Subcutaneous preadipocyte (primary cell): ENCODE measurements around the gene KRT81. TPM values are rescaled to one million over a fixed set of nuclear protein-coding genes. Genes with fewer than 3 reads are reported as not detected.

Experiments
- total RNA-seq: library from RNA; depleted of rRNA; stranded (reverse); fragments of >200 nt; gene quantifications from 2 replicates; pipeline ENCODE4 v1.2.3, GENCODE V29; 2012

The KRT81 gene
- not detected in 2 replicates for total RNA-seq

GRCh38 chr12:52291267-52291935 lies at the start of gene KRT81:
KRT81 (minus strand) TSS chr12:52291534; CDS start chr12:52291465, 69 bp downstream.

DNA sequence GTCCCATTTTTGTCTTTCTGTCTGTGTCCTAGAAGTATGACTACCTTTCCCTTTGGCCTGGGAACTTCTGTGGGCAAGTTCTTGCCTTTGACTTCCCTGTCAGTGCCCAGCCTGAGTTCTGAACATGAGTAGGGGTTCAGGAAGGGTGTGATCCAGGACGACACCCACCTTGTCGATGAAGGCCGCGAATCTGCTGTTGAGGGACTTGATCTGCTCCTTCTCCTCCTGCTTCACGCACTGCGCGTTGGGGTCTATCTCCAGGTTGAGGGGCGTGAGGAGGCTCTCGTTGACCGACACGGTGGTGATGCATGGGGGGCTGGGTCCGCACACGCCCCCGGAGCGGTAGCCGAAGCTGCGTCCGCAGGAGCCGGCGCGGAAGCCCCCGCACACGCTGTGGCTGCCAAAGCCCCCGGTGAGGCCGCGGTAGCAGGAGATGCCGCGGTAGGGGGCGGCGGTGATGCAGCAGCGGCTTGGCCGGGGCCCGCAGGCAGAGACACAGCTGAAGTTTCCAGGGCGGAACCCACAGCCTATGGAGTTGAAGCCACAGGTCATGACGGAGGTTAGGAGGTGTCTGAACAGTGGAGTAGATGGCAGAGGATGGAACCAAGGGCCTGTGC lies 29.6 kb upstream of the KRT81 start, which contains the start of gene KRT83:
KRT83 (minus strand) TSS at position 615 of the 617 bp plus-strand sequence; CDS start at position 552, 63 bp downstream.

DNA sequence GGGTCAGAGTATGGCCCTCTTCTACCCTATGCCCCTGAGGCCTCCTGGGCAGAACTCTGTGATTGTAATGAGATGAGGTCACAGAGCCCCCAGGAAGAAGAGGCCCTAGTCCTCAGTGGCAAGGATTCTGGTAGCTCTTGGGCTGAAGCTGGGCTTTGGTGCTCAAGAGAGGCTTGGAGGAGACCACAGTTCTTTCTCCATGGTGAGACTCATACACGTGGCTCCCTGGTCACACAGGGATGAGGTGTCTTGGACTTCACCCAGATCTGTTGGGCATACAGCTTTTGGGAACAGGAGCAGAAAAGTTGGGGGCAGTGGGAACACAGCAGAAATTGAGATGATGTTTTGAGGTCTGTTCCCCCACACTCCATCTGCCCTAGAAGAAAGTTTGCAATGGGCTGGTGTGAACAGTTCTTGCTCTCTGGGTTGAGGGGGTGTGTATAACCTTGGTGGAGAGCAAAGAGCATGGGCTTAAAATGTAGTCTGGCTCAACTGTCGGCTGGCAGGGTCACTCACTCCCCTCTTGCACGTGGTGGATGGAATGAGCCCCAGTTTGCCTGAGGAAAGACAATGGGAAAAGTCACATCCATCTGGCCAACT lies 16.7 kb downstream of the KRT81 start, which contains the start of gene KRT86:
KRT86 (plus strand) TSS at position 125 of the 600 bp plus-strand sequence. CDS start 27,272 bp downstream, outside the sequence.

Other genes with a start within 250 kb of the KRT81 start
- gene NR4A1, start 240.1 kb downstream of the KRT81 start, total RNA-seq, result 1.2 and 1.5 TPM in 2 replicates
- gene ATG101, start 221.6 kb downstream of the KRT81 start, total RNA-seq, result 35.6 and 36.0 TPM in 2 replicates
- gene SMIM41, start 211.8 kb downstream of the KRT81 start, total RNA-seq, result 0.20 TPM in 1 of 2 replicates, not detected in the other
- under 0.01 TPM in 1 of 2 replicates, not detected in the other for gene KRT80, start 99.5 kb downstream of the KRT81 start, total RNA-seq
- gene KRT7, start 58.3 kb downstream of the KRT81 start, total RNA-seq, result 0.78 TPM in 1 of 2 replicates, not detected in the other
- gene KRT86, start 16.9 kb downstream of the KRT81 start, total RNA-seq, result not detected in 2 replicates
- gene KRT83, start 29.9 kb upstream of the KRT81 start, total RNA-seq, result not detected in 2 replicates
- gene KRT85, start 75.9 kb upstream of the KRT81 start, total RNA-seq, result not detected in 2 replicates
- not detected in 2 replicates for gene KRT84, start 94.1 kb upstream of the KRT81 start, total RNA-seq
- gene KRT82, start 114.8 kb upstream of the KRT81 start, total RNA-seq, result not detected in 2 replicates
- not detected in 2 replicates for gene KRT75, start 142.8 kb upstream of the KRT81 start, total RNA-seq
- not detected in 2 replicates for gene KRT6B, start 160.6 kb upstream of the KRT81 start, total RNA-seq
- gene KRT6C, start 182.3 kb upstream of the KRT81 start, total RNA-seq, result not detected in 2 replicates
- gene KRT6A, start 201.7 kb upstream of the KRT81 start, total RNA-seq, result 0.78 TPM in 1 of 2 replicates, not detected in the other
- gene KRT5, start 228.9 kb upstream of the KRT81 start, total RNA-seq, result 0.20 TPM in 1 of 2 replicates, not detected in the other